ENCODE results near the gene PARP8.

DNA sequence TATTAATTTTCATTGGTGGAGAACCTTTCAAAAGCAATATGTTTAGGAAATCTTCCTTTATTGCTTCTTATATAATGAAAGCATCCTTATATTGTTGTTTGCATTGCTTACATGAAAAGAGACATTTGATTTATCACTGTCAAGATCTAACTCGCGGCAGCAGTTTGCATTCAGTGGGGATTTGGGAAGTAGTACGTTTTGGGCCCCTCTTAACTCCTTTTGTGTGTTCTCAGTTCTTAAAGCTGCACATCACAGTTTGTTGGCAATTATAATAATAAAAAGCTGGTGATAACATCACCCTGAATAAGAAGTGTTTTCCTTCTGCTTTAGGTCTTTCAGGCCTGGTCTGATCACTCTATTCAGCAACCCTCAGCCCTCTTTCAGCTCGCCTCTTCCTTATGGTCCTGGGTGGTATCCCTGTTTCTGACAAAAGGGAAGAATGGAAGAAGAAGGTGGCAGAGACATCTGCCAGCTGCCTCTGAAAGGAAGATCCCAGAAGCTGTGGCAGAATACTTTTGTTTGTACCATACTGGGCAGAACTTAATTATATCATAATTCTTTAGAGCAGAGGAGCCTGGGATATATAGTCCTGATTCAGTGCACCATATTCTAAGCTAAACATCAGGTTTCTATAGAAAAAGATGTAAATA lies 53.7 kb downstream of the PARP8 start:
- TF ChIP-seq CTCF (IDR thresholded peaks at IDR 0.05; ENCODE audit: control extremely low read depth in 1 of 3, insufficient read depth in 1 of 3, low read depth in 1 of 3, low read length in 3 of 3) (no peak), E2F6 (IDR thresholded peaks at IDR 0.05) (no peak)

Measured in H1 (cell line).